Neural progenitor cell (in vitro differentiated cells): Measurements from ENCODE around the gene TMEM218. TPM values are rescaled to one million over a fixed set of nuclear protein-coding genes. Genes with fewer than 3 reads are reported as not detected.

Source experiments
- DNase-seq: peaks from one replicate; pipeline ENCODE4 v3.0.0-alpha.2; 2016; ENCODE audit warnings: low spot score
- H2AFZ ChIP-seq: fragments of 200-600 bp; sonication (generic); replicated peaks from 2 replicates; pipeline ENCODE4 v1.6.1; 2016; ENCODE audit warnings: antibody characterized with exemption
- H3F3A ChIP-seq: fragments of 200-600 bp; sonication (generic); 2 replicates; pipeline ENCODE4 v1.6.1; 2016; ENCODE audit warnings: antibody characterized with exemption, low read depth
- H3K27ac ChIP-seq: fragments of 200-600 bp; sonication (generic); 2 replicates; pipeline ENCODE4 v1.5.1; 2016; ENCODE audit warnings: mild to moderate bottlenecking
- H3K27me3 ChIP-seq: fragments of 200-600 bp; sonication (generic); 2 replicates; pipeline ENCODE4 v1.6.1; 2016; ENCODE audit warnings: mild to moderate bottlenecking, moderate library complexity
- H3K36me3 ChIP-seq: fragments of 200-600 bp; sonication (generic); 2 replicates; pipeline ENCODE4 v1.5.1; 2016
- H3K4me1 ChIP-seq: fragments of 200-600 bp; sonication (generic); 2 replicates; pipeline ENCODE4 v1.6.1; 2016; ENCODE audit warnings: mixed run types
- H3K4me2 ChIP-seq: fragments of 200-600 bp; sonication (generic); 2 replicates; pipeline ENCODE4 v1.6.1; 2016
- H3K4me3 ChIP-seq: fragments of 200-600 bp; sonication (generic); 2 replicates; pipeline ENCODE4 v1.5.1; 2016
- H3K79me2 ChIP-seq: fragments of 200-600 bp; sonication (generic); 2 replicates; pipeline ENCODE4 v1.6.1; 2016; ENCODE audit warnings: low read depth
- H3K9ac ChIP-seq: fragments of 200-600 bp; sonication (generic); 2 replicates; pipeline ENCODE4 v1.6.1; 2016
- H3K9me3 ChIP-seq: fragments of 200-600 bp; sonication (generic); 2 replicates; pipeline ENCODE4 v1.5.1; 2016; ENCODE audit warnings: low read depth
- H4K20me1 ChIP-seq: fragments of 200-600 bp; sonication (generic); 2 replicates; pipeline ENCODE4 v1.6.1; 2016; ENCODE audit warnings: low read depth
- H3K27ac Mint-ChIP-seq: 3 replicates; pipeline ENCODE4 v1.8.0; 2021; ENCODE audit warnings: mixed read lengths
- H3K27me3 Mint-ChIP-seq: 2 replicates; pipeline ENCODE4 v1.8.0; 2022; ENCODE audit warnings: low read depth, mild to moderate bottlenecking, inconsistent platforms, moderate library complexity, mixed read lengths; ENCODE audit not compliant: insufficient read depth
- H3K36me3 Mint-ChIP-seq: 3 replicates; pipeline ENCODE4 v1.8.0; 2021; ENCODE audit warnings: mixed read lengths
- H3K4me1 Mint-ChIP-seq: 3 replicates; pipeline ENCODE4 v1.8.0; 2021; ENCODE audit warnings: mixed read lengths
- H3K4me3 Mint-ChIP-seq: 3 replicates; pipeline ENCODE4 v1.8.0; 2021; ENCODE audit warnings: mild to moderate bottlenecking, moderate library complexity, mixed read lengths
- H3K9me3 Mint-ChIP-seq: 3 replicates; pipeline ENCODE4 v1.8.0; 2020; ENCODE audit warnings: mixed read lengths
- CTCF ChIP-seq: fragments of 200-600 bp; sonication (generic); IDR thresholded peaks from 2 replicates; pipeline ENCODE4 v1.5.1; 2017; ENCODE audit warnings: antibody characterized with exemption, mild to moderate bottlenecking
- EZH2 ChIP-seq: fragments of 200-600 bp; sonication (generic); IDR thresholded peaks from 2 replicates; pipeline ENCODE4 v1.6.1; 2017; ENCODE audit warnings: antibody characterized with exemption, mild to moderate bottlenecking, moderate library complexity
- EZH2phosphoT487 ChIP-seq: fragments of 200-600 bp; sonication (generic); IDR thresholded peaks from 2 replicates; pipeline ENCODE4 v1.6.1; 2017; ENCODE audit warnings: antibody characterized with exemption
- total RNA-seq: library from RNA; depleted of rRNA; stranded (reverse); fragments of >200 nt; gene quantifications from 2 replicates; pipeline ENCODE4 v1.2.3, GENCODE V29; 2015; ENCODE audit warnings: low replicate concordance

TMEM218 gene
- total RNA-seq, 1 donor from 2014 or later: 44.1 TPM

- TF ChIP-seq EZH2phosphoT487: no peak
- TF ChIP-seq CTCF: no peak
- no peak for TF ChIP-seq EZH2
- H3K36me3 Mint-ChIP-seq: no peaks in the 10 kb centered on the region
- no peak for DNase-seq
- no peaks in the 10 kb centered on the region for H3K4me1 Mint-ChIP-seq
- Histone ChIP-seq H3K79me2 (no peaks in the 10 kb centered on the region), H2AFZ (no peak overlapping the region), H3K4me3 (no peak overlapping the region), H3K27me3 (no peaks in the 10 kb centered on the region), H3K4me1 (peaks cover 3% of the 10 kb centered on the region), H3K4me2 (no peak overlapping the region), H3F3A (no peaks in the 10 kb centered on the region), H3K9me3 (no peaks in the 10 kb centered on the region), H3K9ac (no peak overlapping the region), H3K36me3 (no peaks in the 10 kb centered on the region), H3K27ac (no peak overlapping the region), H4K20me1 (no peaks in the 10 kb centered on the region)
- no peaks in the 10 kb centered on the region for H3K27me3 Mint-ChIP-seq
- H3K27ac Mint-ChIP-seq: no peak overlapping the region
- no peaks in the 10 kb centered on the region for H3K9me3 Mint-ChIP-seq
- no peak overlapping the region for H3K4me3 Mint-ChIP-seq
Observed at GRCh38 chr11:125052047-125052446, 59.4 kb downstream of the TMEM218 start.

GRCh38 chr11:125049164-125049792, 62.1 kb downstream of the TMEM218 start:
- no peak overlapping the region for H3K4me3 Mint-ChIP-seq

More at GRCh38 chr11:125049164-125049792, 62.1 kb downstream of the TMEM218 start:
- H3K27ac Mint-ChIP-seq: no peak overlapping the region
- TF ChIP-seq EZH2phosphoT487: no peak
- no peak for TF ChIP-seq EZH2
- H3K36me3 Mint-ChIP-seq: peaks cover 3% of the 10 kb centered on the region
- H3K4me1 Mint-ChIP-seq: no peaks in the 10 kb centered on the region
- no peak overlapping the region for H3K9ac ChIP-seq
- H3K79me2 ChIP-seq: no peaks in the 10 kb centered on the region
- no peaks in the 10 kb centered on the region for H3K9me3 ChIP-seq
- no peaks in the 10 kb centered on the region for H3F3A ChIP-seq
- no peak overlapping the region for H2AFZ ChIP-seq
- no peaks in the 10 kb centered on the region for H3K27me3 ChIP-seq
- no peak overlapping the region for H3K27ac ChIP-seq
- no peak overlapping the region for H3K4me3 ChIP-seq
- H4K20me1 ChIP-seq: no peaks in the 10 kb centered on the region
- no peaks in the 10 kb centered on the region for H3K27me3 Mint-ChIP-seq
- H3K9me3 Mint-ChIP-seq: no peaks in the 10 kb centered on the region
- no peaks in the 10 kb centered on the region for H3K4me1 ChIP-seq
- no peak for DNase-seq
- H3K36me3 ChIP-seq: no peaks in the 10 kb centered on the region
- H3K4me2 ChIP-seq: no peak overlapping the region

Other genes with a start within 250 kb of the TMEM218 start
- gene ROBO3, start 246.2 kb downstream of the TMEM218 start, total RNA-seq: 12.6 and 30.7 TPM in 2 replicates
- not detected in 2 replicates for gene ROBO4, start 213.8 kb downstream of the TMEM218 start, total RNA-seq
- not detected in 2 replicates for gene HEPN1, start 192.4 kb downstream of the TMEM218 start, total RNA-seq
- not detected in 2 replicates for gene HEPACAM, start 175.6 kb downstream of the TMEM218 start, total RNA-seq
- gene CCDC15, start 157.4 kb downstream of the TMEM218 start, total RNA-seq: 7.4 and 11.2 TPM in 2 replicates
- gene SLC37A2, start 48.3 kb downstream of the TMEM218 start, total RNA-seq: 1.4 and 3.3 TPM in 2 replicates
- 4.3 and 7.2 TPM in 2 replicates for gene PKNOX2, start 53.1 kb upstream of the TMEM218 start, total RNA-seq